Smooth muscle cell (in vitro differentiated cells): ENCODE measurements around the gene LIG4. TPM values are rescaled to one million over a fixed set of nuclear protein-coding genes. Genes with fewer than 3 reads are reported as not detected.

Experiments used
- DNase-seq: peaks from one replicate; lab custom pipeline; 2025; ENCODE audit not compliant: unreplicated experiment; lab: John Stamatoyannopoulos, UW
- H2AFZ ChIP-seq: fragments of 200-600 bp; sonication (generic); 2 replicates; pipeline ENCODE4 v1.6.0; 2016; ENCODE audit warnings: antibody characterized with exemption, low read depth, mild to moderate bottlenecking
- H3F3A ChIP-seq: fragments of 200-600 bp; sonication (generic); 2 replicates; pipeline ENCODE4 v1.6.0; 2017; ENCODE audit warnings: antibody characterized with exemption, low read depth
- H3K27ac ChIP-seq: fragments of 200-600 bp; sonication (generic); 2 replicates; pipeline ENCODE4 v1.5.1; 2016; ENCODE audit warnings: low read depth, mild to moderate bottlenecking
- H3K27me3 ChIP-seq: fragments of 200-600 bp; sonication (generic); 2 replicates; pipeline ENCODE4 v1.6.1; 2016; ENCODE audit warnings: low read depth, mild to moderate bottlenecking
- H3K36me3 ChIP-seq: fragments of 200-600 bp; sonication (generic); 2 replicates; pipeline ENCODE4 v1.5.1; 2016; ENCODE audit warnings: low read depth
- H3K4me1 ChIP-seq: fragments of 200-600 bp; sonication (generic); 2 replicates; pipeline ENCODE4 v1.5.1; 2016; ENCODE audit warnings: low read depth
- H3K4me2 ChIP-seq: fragments of 200-600 bp; sonication (generic); 2 replicates; pipeline ENCODE4 v1.6.0; 2016; ENCODE audit warnings: mild to moderate bottlenecking
- H3K4me3 ChIP-seq: fragments of 200-600 bp; sonication (generic); 2 replicates; pipeline ENCODE4 v1.5.1; 2016; ENCODE audit warnings: mild to moderate bottlenecking
- H3K79me2 ChIP-seq: fragments of 200-600 bp; sonication (generic); 2 replicates; pipeline ENCODE4 v1.6.0; 2016; ENCODE audit warnings: low read depth, mild to moderate bottlenecking
- H3K9ac ChIP-seq: fragments of 200-600 bp; sonication (generic); 2 replicates; pipeline ENCODE4 v1.6.0; 2016; ENCODE audit warnings: low read depth
- H3K9me3 ChIP-seq: fragments of 200-600 bp; sonication (generic); replicated peaks from 2 replicates; pipeline ENCODE4 v1.5.1; 2016; ENCODE audit warnings: low read depth
- H4K20me1 ChIP-seq: fragments of 200-600 bp; sonication (generic); 2 replicates; pipeline ENCODE4 v1.6.0; 2016; ENCODE audit warnings: low read depth
- CTCF ChIP-seq: fragments of 200-600 bp; sonication (generic); IDR thresholded peaks from 2 replicates; pipeline ENCODE4 v1.5.1; 2017; ENCODE audit warnings: borderline replicate concordance, mild to moderate bottlenecking, antibody characterized with exemption; ENCODE audit not compliant: insufficient read depth, poor library complexity, severe bottlenecking
- WGBS: methylation state at CpG from one replicate; pipeline ENCODE4 v1.1.7; 2016; ENCODE audit warnings: low lambda C conversion rate; 5-methylcytosine and 5-hydroxymethylcytosine counted together
- polyA plus RNA-seq: library from polyadenylated mRNA; unstranded; fragments of >200 nt; fragmentation: Nextera tagmentation; extraction: Ambion mirVana; gene quantifications from 2 replicates; pipeline ENCODE4 v1.2.1, GENCODE V29; 2016
- total RNA-seq: library from RNA; depleted of rRNA; stranded (reverse); fragments of >200 nt; gene quantifications from 2 replicates; pipeline ENCODE4 v1.2.3, GENCODE V29; 2014

The LIG4 gene
- total RNA-seq = 11.5 and 16.9 TPM in 2 replicates
- 3.2 and 5.3 TPM in 2 replicates for polyA plus RNA-seq

DNA sequence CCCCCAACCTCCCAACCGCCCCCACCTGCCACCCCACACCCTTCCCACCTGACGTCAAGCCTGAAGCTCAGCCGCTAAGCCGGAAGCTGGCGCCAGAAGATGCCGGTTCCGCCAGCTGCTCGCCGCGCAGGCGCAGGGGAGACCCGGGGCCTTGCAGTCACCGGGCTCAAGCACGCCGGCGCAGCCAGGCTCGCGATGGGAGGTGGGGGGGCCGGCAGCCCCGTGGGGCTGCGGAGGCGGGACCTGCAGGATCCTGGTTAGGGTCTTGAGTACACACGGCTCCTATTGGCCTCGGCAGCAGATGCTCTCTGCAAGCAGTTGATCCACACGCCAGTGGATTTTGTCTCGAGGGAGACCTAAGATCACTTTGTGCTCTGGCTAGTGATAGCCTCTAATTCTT lies at the start of gene LIG4:
Gene LIG4, minus strand, starts transcription at position 101 of the 400 bp plus-strand sequence. CDS start 4,268 bp downstream, outside the sequence.
- no peak for TF ChIP-seq CTCF
- Histone ChIP-seq H3K36me3 (peaks cover 4% of the 10 kb centered on the region), H3F3A (peaks cover 7% of the 10 kb centered on the region), H3K4me2 (peak within 1 kb of the TSS; percentile 94), H3K4me1 (peaks cover 34% of the 10 kb centered on the region), H3K27ac (peak within 1 kb of the TSS; percentile 62), H3K4me3 (peak within 1 kb of the TSS; percentile 56), H3K9me3 (no peaks in the 10 kb centered on the region), H4K20me1 (peaks cover 7% of the 10 kb centered on the region), H3K79me2 (peaks cover 48% of the 10 kb centered on the region), H2AFZ (peak within 1 kb of the TSS; percentile 98), H3K27me3 (no peaks in the 10 kb centered on the region), H3K9ac (peak within 1 kb of the TSS; percentile 73)
- peak; percentile 63 for DNase-seq
- WGBS = 1% methylated on average over 22 of the region's 26 CpGs

DNA sequence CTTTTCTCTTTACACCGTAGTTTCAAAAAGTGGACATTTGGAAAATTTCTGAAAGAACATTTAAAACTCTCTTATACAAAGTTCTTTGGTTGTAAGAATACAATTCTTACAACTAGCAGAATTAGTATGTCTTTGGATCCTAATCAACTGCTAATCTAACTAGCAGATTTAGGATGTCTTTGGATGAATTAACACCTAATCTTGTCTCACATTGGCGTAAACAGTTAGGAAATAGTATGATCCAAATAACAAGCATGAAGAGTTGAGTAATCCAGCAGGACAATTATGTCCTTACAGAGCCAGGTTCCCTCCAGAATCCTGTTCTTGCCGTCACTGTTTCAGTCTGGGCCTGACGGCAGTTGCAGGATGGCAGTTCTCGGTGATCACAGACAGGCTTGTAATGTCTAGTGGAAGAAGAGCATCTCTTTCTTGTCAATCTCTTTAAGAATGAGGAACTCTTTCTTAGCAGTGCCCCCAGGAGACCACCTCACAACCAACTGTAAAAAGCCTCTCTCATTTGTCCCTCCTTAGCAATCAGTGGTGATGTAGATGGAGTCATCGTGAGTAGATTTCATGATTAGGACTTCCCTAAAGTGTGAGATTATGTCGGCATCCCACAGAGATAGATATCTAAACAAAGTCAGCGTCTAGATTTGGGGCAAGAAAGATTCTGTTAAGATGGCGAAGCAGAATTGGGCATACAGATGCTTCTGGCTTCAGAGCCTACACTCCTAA lies 48.5 kb upstream of the LIG4 start:
- Histone ChIP-seq H3K27ac (no peak overlapping the region), H3K9ac (no peak overlapping the region), H3K9me3 (no peaks in the 10 kb centered on the region), H3K4me2 (no peak overlapping the region), H3K36me3 (no peaks in the 10 kb centered on the region), H3F3A (no peaks in the 10 kb centered on the region), H4K20me1 (no peaks in the 10 kb centered on the region), H3K4me1 (no peaks in the 10 kb centered on the region), H3K27me3 (no peaks in the 10 kb centered on the region), H2AFZ (no peak overlapping the region), H3K79me2 (no peaks in the 10 kb centered on the region), H3K4me3 (no peak overlapping the region)
- no peak for TF ChIP-seq CTCF
- WGBS = 86% methylated on average over 9 of the region's 9 CpGs
- no peak for DNase-seq

GRCh38 chr13:108257248-108257647 lies 41.9 kb upstream of the LIG4 start:
- Histone ChIP-seq H4K20me1 (no peaks in the 10 kb centered on the region), H3K4me3 (no peak overlapping the region), H3K9me3 (no peaks in the 10 kb centered on the region), H3K79me2 (no peaks in the 10 kb centered on the region), H3K4me1 (no peaks in the 10 kb centered on the region), H3K4me2 (no peak overlapping the region), H3K9ac (no peak overlapping the region), H3K27me3 (no peaks in the 10 kb centered on the region), H3K36me3 (no peaks in the 10 kb centered on the region), H2AFZ (no peak overlapping the region), H3K27ac (no peak overlapping the region), H3F3A (no peaks in the 10 kb centered on the region)
- no peak for DNase-seq
- 89% methylated on average over 2 of the region's 2 CpGs for WGBS
- no peak for TF ChIP-seq CTCF

GRCh38 chr13:108249150-108249549 lies 33.8 kb upstream of the LIG4 start:
- 70% methylated on average over 4 of the region's 4 CpGs for WGBS
- Histone ChIP-seq H3K4me2 (no peak overlapping the region), H2AFZ (no peak overlapping the region), H3K27ac (no peak overlapping the region), H3K27me3 (no peaks in the 10 kb centered on the region), H3K9ac (no peak overlapping the region), H3K4me3 (no peak overlapping the region), H3K79me2 (no peaks in the 10 kb centered on the region), H3K36me3 (no peaks in the 10 kb centered on the region), H3K4me1 (no peaks in the 10 kb centered on the region), H4K20me1 (no peaks in the 10 kb centered on the region), H3K9me3 (no peaks in the 10 kb centered on the region), H3F3A (no peaks in the 10 kb centered on the region)
- no peak for TF ChIP-seq CTCF
- DNase-seq = no peak
